NB4 (cell line): ENCODE results near the gene C1orf94.

Source experiments
- CTCF ChIP-seq: IDR thresholded peaks from one replicate; pipeline ENCODE4 v1.5.1; 2012; ENCODE audit warnings: low read depth, low read length
- MAX ChIP-seq: IDR thresholded peaks from 2 replicates; pipeline ENCODE4 v1.6.1; 2011; ENCODE audit warnings: low read depth, low read length
- POLR2A ChIP-seq: IDR thresholded peaks from 2 replicates; pipeline ENCODE4 v1.6.1; 2011; ENCODE audit warnings: mild to moderate bottlenecking; ENCODE audit not compliant: insufficient read length; ENCODE audit errors: extremely low read depth

- TF ChIP-seq POLR2A: no peak
- TF ChIP-seq MAX: no peak
- no peak for TF ChIP-seq CTCF
Observed at GRCh38 chr1:34155860-34156259, 20.8 kb upstream of the C1orf94 start.
